K562 (cell line): ENCODE measurements around the gene MYLK2.

Source experiments
- NR3C1 ChIP-seq: sonication (generic); formaldehyde crosslinking; IDR thresholded peaks from 2 replicates; pipeline ENCODE4 v1.8.1; 2022; ENCODE audit warnings: missing genetic modification reagents
- TF ChIP-seq, protein P1 (sequence below): sonication (generic); formaldehyde crosslinking; IDR thresholded peaks from 2 replicates; pipeline ENCODE4 v1.9.0; 2022; ENCODE audit warnings: mild to moderate bottlenecking, missing genetic modification reagents
- TF ChIP-seq, protein P2 (sequence below): sonication (generic); formaldehyde crosslinking; IDR thresholded peaks from 2 replicates; pipeline ENCODE4 v1.5.0; 2020; ENCODE audit warnings: missing genetic modification reagents

- TF ChIP-seq NR3C1 (CRISPR knock-in tag), result no peak
- TF ChIP-seq, protein P1, sequence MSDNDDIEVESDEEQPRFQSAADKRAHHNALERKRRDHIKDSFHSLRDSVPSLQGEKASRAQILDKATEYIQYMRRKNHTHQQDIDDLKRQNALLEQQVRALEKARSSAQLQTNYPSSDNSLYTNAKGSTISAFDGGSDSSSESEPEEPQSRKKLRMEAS (CRISPR knock-in tag), result no peak
- TF ChIP-seq, protein P2, sequence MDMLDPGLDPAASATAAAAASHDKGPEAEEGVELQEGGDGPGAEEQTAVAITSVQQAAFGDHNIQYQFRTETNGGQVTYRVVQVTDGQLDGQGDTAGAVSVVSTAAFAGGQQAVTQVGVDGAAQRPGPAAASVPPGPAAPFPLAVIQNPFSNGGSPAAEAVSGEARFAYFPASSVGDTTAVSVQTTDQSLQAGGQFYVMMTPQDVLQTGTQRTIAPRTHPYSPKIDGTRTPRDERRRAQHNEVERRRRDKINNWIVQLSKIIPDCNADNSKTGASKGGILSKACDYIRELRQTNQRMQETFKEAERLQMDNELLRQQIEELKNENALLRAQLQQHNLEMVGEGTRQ, result no peak
These were observed at the start of gene MYLK2 for GRCh38 chr20:31819083-31819784.
